Stimulated activated effector memory CD8-positive, alpha-beta T cell treated with anti-CD3 and anti-CD28 coated beads, Interleukin-12 subunit alpha, Interleukin-12 subunit beta, amount 100 ng/mL, for 72 hours (primary cell): ENCODE data around the gene LEMD3.
A peak's percentile ranks its signal among the peaks of the same experiment; 100 is the strongest.

Experiments used
- ATAC-seq: fragments of 150-1000 bp; cut with Tn5 transposase; 2 replicates; pipeline ENCODE4 v1.10.0; 2021
- DNase-seq, 2 donors: peaks; one replicate each; pipeline ENCODE4 v3.0.0; 2021 to 2022; ENCODE audit warnings: low spot score in 2 of 2
- H3K27ac Mint-ChIP-seq: one replicate; pipeline ENCODE4 v1.8.0; 2022; ENCODE audit warnings: mild to moderate bottlenecking, mixed read lengths
- H3K36me3 Mint-ChIP-seq: one replicate; pipeline ENCODE4 v1.8.0; 2022; ENCODE audit warnings: mild to moderate bottlenecking, mixed read lengths
- H3K4me1 Mint-ChIP-seq: one replicate; pipeline ENCODE4 v1.8.0; 2022; ENCODE audit warnings: mixed read lengths
- H3K4me3 Mint-ChIP-seq: one replicate; pipeline ENCODE4 v1.8.0; 2022; ENCODE audit warnings: mild to moderate bottlenecking, mixed read lengths
- H3K9me3 Mint-ChIP-seq: one replicate; pipeline ENCODE4 v1.8.0; 2022; ENCODE audit warnings: mixed read lengths

LEMD3 gene

DNA sequence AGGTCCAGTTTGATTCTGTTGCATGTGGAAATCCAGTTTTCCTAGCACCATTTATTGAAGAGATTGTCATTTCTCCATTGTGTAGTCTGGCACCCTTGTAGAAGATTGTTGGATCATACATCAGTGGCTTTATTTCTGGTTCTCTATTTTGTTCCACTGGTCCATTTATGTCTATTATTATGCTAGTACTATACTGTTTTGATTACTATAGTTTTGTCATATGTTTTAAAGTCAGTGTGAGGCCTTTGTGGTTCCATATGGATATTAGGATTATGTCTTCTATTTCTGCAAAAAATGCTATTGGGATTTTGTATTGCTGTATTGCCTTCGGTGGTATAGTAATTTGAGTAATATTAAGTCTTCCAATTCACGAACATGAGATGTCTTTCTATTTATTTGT lies 51.4 kb downstream of the LEMD3 start:
- no peak overlapping the region for H3K27ac Mint-ChIP-seq
- DNase-seq (no peak), ATAC-seq (no peak)
- no peak overlapping the region for H3K4me3 Mint-ChIP-seq
- H3K36me3 Mint-ChIP-seq = peaks cover 74% of the 10 kb centered on the region
- peaks cover 14% of the 10 kb centered on the region for H3K4me1 Mint-ChIP-seq
- H3K9me3 Mint-ChIP-seq = peaks cover 9% of the 10 kb centered on the region

DNA sequence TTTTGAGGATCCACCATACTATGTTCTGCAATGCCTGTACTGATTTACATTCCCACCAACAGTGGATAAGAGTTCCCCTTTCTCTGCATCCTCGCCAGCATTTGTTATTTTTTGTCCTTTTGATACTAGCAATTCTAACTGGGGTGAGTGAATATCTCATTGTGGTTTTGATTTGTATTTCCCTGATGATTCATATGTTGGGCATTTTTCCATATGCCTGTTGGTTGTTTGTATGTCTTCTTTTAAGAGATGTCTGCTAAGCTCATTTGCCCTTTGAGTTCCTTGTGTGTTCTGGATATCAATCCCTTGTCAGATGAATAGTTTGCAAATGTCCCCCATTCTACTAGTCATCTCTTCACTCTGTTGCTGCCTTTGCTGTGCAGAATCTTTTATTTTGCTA lies 60.1 kb downstream of the LEMD3 start:
- ATAC-seq (no peak), DNase-seq (no peak)
- Mint-ChIP-seq H3K36me3 (peaks cover 39% of the 10 kb centered on the region), H3K4me3 (no peak overlapping the region), H3K4me1 (peaks cover 26% of the 10 kb centered on the region), H3K27ac (no peak overlapping the region), H3K9me3 (peaks cover 16% of the 10 kb centered on the region)

DNA sequence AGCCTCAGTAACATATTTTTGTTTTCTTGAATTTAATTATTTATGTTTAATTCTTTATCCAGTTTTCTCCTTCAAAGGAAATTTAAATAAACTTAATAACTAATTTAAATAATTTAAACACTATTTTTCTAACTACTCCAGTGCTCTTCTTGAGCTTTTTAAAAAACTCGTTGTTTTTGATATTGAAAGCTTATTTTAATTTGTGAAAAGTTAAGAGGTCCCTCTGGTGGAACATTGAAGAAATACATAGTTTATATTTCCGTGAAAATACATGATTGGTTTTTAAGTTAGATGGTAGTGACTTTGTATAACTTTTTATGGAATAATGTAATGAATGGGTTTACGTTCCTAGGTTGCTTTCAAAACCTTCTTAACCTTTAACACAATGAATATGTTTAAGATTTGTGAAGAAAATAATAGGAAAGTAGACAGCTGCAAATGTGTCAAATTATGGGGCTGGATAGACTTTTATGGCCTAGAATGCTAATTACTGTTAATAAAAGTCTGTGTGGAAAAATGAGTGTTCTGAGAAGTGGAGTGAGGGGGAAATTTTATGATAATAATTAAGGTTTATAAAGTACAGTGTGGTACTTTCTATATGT lies 63.2 kb downstream of the LEMD3 start:
- ATAC-seq (no peak), DNase-seq (no peak)
- H3K9me3 Mint-ChIP-seq = peaks cover 12% of the 10 kb centered on the region
- H3K27ac Mint-ChIP-seq = peak overlapping the region; percentile 21
- H3K36me3 Mint-ChIP-seq = peaks cover 25% of the 10 kb centered on the region
- no peak overlapping the region for H3K4me3 Mint-ChIP-seq
- peaks cover 14% of the 10 kb centered on the region for H3K4me1 Mint-ChIP-seq

DNA sequence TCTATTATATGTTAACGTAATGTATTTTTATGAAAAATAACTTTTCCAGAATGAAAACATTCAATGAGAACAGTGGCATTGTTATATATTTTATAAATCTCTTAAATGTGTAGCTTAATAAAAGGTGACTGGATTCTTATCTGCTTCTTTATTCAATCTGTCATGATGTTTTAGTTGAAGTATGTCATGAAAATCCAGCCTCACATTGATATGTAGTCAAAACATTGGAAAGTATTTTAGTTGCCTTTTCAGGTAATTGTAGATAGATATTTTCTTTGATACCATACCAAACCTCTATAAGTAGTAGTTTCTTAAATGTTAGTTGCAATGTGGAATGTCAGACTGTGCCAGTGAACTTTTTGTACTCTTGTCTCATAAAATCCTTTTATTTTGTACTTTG lies 67.8 kb downstream of the LEMD3 start:
- Mint-ChIP-seq H3K36me3 (peaks cover 46% of the 10 kb centered on the region), H3K27ac (no peak overlapping the region), H3K9me3 (no peaks in the 10 kb centered on the region), H3K4me3 (no peak overlapping the region), H3K4me1 (peaks cover 6% of the 10 kb centered on the region)
- ATAC-seq = no peak
- no peak for DNase-seq

DNA sequence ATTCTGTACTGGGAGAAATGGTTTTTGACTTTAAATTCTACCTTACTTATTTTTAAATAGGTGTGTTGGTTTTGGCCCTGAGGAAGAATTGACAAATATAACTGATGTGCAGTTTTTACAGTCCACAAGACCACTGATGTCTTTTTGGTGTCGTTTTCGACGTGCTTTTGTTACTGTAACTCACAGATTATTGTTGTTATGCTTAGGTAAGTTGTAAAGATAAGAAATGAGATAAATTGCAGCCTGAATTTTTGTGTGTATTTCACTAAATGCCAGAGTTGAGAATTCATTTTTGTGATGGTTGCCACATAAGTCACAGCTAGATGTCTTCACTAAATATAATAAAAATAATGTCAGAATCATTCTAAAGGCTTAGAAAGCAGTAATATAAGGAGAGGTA lies 69.2 kb downstream of the LEMD3 start:
- peaks cover 61% of the 10 kb centered on the region for H3K36me3 Mint-ChIP-seq
- no peak overlapping the region for H3K4me3 Mint-ChIP-seq
- no peaks in the 10 kb centered on the region for H3K9me3 Mint-ChIP-seq
- ATAC-seq (no peak), DNase-seq (no peak)
- H3K4me1 Mint-ChIP-seq = no peaks in the 10 kb centered on the region
- H3K27ac Mint-ChIP-seq = peak overlapping the region; percentile 10

DNA sequence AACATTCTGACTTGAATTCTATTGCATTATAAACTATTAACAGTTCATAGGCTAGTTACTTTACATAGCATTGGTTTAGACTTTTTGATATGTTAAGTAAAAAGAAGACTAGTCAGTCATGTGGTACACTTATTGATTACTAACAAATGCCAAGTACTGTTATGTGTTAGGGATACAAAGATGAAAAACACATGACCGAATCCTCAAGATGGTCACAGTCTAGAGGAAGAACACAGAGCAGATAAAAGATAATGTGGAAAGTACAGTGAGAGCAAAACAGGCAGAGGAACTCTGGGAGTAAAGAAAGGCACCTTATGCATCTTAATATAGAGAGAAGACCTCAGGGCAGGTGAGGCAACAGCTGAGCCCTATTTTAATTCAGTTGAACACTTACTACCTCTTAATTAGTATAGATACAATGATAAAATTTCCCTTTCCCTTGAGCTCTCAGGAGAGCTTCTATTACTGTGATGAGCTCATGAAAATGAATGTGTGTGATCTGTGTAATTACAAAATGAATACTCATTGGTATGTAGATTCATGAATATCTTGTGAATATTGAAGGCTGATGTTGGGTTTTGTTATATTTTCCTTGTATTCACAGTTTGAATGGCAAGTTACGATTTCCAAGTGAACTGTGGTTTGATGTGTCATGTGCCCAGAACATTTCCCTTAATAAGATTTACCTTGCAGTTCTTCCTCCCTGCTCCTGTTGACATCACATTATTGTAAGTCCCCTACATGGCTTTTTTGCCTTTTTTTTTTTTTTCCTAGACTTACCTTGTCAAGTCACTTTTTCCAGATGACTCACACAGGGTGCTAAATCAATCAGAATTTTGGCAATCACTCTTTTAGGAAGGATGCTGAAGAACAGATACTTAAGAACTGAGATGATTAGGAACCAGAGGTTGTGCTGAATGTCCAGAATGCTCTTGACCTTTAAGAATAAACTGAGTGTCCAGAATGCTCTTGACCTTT lies 79.6 kb downstream of the LEMD3 start:
- H3K27ac Mint-ChIP-seq = peak overlapping the region; percentile 26
- DNase-seq (no peak), ATAC-seq (peak; percentile 84)
- peaks cover 14% of the 10 kb centered on the region for H3K4me1 Mint-ChIP-seq
- peaks cover 36% of the 10 kb centered on the region for H3K36me3 Mint-ChIP-seq
- H3K4me3 Mint-ChIP-seq = no peak overlapping the region
- no peaks in the 10 kb centered on the region for H3K9me3 Mint-ChIP-seq

DNA sequence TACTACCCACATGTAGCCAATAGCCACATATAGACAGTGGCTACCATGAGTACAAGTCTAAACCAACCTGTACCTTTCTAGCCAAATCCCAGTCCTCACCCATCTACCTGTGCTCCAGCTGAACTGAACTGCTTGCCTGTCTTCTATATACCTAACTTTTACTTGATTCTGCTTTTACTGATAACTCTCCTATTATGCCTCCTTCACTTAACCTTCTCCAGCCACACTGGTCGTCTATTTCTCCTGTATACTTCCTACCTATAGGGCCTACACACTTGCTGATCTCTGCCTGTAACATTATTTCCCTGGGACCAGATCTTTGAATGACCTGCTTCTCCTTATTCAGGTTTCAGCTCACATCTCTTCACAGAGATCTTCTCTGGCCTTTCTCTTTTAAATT lies 83.1 kb downstream of the LEMD3 start:
- ATAC-seq (no peak), DNase-seq (no peak)
- H3K27ac Mint-ChIP-seq = no peak overlapping the region
- no peaks in the 10 kb centered on the region for H3K9me3 Mint-ChIP-seq
- peaks cover 14% of the 10 kb centered on the region for H3K4me1 Mint-ChIP-seq
- peaks cover 5% of the 10 kb centered on the region for H3K36me3 Mint-ChIP-seq
- H3K4me3 Mint-ChIP-seq = no peak overlapping the region

DNA sequence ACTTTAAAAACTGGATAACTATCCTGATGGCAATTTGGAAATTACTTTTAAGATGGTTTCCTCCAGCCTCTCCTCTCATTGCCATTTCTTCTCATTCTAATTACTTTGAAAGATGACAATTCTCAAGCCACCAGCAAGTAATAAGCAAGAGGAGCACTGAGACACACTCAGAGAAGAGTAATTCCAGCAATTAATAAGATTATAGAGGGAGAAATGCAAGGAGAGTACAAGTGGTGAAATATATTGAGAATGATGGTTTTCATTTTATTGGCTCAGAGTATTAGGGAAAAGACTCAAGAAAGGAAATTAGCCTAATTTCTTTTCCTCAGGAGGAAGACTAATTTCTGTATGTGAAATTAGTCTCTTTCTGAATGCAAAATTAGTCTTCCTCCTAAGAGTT lies 88.6 kb downstream of the LEMD3 start:
- H3K36me3 Mint-ChIP-seq = no peaks in the 10 kb centered on the region
- DNase-seq (no peak), ATAC-seq (no peak)
- no peaks in the 10 kb centered on the region for H3K4me1 Mint-ChIP-seq
- H3K9me3 Mint-ChIP-seq = no peaks in the 10 kb centered on the region
- H3K27ac Mint-ChIP-seq = no peak overlapping the region
- H3K4me3 Mint-ChIP-seq = no peak overlapping the region

DNA sequence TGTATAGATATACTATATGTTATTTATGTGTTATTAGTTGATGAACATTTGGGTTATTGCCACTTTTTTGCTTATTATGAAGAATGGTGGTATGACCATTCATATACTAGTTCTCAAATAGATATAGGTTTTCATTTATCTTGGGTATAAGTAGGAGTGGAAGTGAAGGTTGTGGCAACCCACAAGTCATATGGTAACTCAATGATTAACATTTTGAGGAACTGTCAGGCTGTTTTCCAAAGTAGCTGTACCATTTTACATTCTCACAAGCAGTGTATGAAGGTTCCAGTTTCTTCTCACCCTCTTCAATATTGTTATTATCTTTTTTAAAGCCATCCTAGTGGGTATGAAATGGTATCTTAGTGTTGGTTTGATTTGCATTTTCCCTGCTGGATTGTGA lies 90.1 kb downstream of the LEMD3 start:
- no peak for DNase-seq
- no peak for ATAC-seq
- H3K4me3 Mint-ChIP-seq = no peak overlapping the region
- H3K27ac Mint-ChIP-seq = no peak overlapping the region
- H3K36me3 Mint-ChIP-seq = no peaks in the 10 kb centered on the region
- H3K9me3 Mint-ChIP-seq = no peaks in the 10 kb centered on the region
- H3K4me1 Mint-ChIP-seq = no peaks in the 10 kb centered on the region

DNA sequence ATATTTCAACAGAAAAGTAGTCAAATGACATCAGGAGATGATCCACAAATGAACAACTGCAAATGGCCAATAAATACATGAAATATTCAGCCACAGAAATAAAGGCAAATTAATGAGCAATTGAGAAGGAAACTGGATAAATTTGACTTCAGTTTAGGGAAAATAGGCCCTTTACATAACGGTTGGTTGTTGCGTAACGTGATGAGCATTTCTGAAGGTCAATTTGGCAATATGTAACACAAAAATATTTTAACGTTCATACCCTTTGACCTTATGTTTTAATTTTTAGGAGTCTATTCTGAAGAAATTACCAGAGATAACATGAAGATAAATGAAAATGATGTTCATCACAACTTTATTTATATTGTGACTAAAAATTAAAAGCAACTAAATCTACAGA lies 94.4 kb downstream of the LEMD3 start:
- DNase-seq (no peak), ATAC-seq (no peak)
- Mint-ChIP-seq H3K36me3 (no peaks in the 10 kb centered on the region), H3K9me3 (no peaks in the 10 kb centered on the region), H3K27ac (no peak overlapping the region), H3K4me3 (no peak overlapping the region), H3K4me1 (no peaks in the 10 kb centered on the region)

DNA sequence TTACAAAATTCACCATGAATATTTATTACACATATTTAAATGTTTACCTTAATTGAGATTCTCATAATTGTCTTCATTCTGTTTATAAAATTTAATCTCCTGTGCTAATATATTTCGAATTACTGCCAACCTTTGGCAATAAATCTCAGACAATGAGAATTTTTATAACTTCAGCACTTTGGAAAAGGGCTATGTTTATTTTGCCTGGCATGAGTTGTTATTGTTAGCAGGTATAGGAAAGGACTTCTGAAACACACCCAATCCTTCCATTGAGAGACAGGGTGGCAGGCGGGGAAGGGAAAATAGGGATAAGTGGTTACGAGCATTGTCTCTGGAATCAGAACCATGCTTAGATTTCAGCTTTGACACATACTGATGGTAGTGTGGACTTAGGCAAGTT lies 97.0 kb downstream of the LEMD3 start:
- H3K36me3 Mint-ChIP-seq = no peaks in the 10 kb centered on the region
- H3K9me3 Mint-ChIP-seq = no peaks in the 10 kb centered on the region
- no peak for ATAC-seq
- DNase-seq = no peak
- no peak overlapping the region for H3K4me3 Mint-ChIP-seq
- no peak overlapping the region for H3K27ac Mint-ChIP-seq
- no peaks in the 10 kb centered on the region for H3K4me1 Mint-ChIP-seq

DNA sequence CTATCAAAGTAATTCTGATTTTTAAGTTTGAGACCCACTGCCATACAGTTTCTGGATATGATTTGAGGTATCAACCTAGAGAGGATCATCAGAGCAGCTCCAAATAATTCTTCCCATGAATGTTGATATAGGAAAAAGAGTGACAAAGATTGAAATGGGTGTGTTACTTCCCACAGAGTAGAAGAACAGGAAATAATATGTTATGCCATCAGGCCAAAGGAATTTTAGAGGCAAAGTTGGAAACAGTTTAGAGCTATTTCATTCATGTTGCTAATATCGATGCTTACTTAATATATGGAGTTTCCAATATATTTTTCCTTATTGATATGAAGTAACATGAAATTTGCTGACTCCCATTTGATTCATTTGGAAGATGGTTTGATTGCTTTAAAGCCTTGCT lies 100.2 kb downstream of the LEMD3 start:
- DNase-seq (no peak), ATAC-seq (no peak)
- no peaks in the 10 kb centered on the region for H3K9me3 Mint-ChIP-seq
- H3K36me3 Mint-ChIP-seq = no peaks in the 10 kb centered on the region
- no peaks in the 10 kb centered on the region for H3K4me1 Mint-ChIP-seq
- H3K4me3 Mint-ChIP-seq = no peak overlapping the region
- H3K27ac Mint-ChIP-seq = no peak overlapping the region

DNA sequence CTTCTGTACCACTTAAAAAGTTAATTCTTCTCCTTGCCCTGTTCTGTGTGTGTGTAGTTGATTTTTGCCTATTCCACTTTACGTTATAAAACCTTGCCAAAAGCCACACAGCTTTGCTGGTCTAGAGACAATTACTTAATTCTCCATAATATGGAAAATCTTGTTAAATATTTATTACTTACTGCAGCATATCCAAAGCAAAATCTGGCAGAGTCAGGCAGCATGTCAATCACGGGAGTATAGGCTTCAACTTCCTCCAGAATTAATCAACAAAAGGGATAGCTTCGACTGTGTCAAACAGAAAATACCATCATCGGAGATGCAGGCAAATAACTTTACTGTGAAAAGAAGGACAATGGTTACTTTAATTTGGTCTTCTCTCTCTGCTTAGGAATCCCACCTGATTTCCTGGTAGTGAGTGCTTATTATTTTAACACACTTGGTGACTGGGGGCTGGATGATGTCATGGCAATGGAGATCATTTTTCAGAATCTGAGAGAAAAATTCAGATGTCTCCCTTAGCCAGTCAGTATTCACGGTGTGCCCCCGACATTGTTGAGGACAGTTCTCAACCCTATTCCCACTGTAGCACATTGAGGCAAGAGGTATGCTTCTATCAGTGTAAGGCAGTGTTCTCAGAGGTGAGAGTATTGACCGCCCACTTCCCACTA lies 105.4 kb downstream of the LEMD3 start:
- peaks cover 5% of the 10 kb centered on the region for H3K4me1 Mint-ChIP-seq
- no peak for DNase-seq
- no peak overlapping the region for H3K4me3 Mint-ChIP-seq
- H3K9me3 Mint-ChIP-seq = no peaks in the 10 kb centered on the region
- ATAC-seq = no peak
- H3K36me3 Mint-ChIP-seq = no peaks in the 10 kb centered on the region
- H3K27ac Mint-ChIP-seq = no peak overlapping the region

DNA sequence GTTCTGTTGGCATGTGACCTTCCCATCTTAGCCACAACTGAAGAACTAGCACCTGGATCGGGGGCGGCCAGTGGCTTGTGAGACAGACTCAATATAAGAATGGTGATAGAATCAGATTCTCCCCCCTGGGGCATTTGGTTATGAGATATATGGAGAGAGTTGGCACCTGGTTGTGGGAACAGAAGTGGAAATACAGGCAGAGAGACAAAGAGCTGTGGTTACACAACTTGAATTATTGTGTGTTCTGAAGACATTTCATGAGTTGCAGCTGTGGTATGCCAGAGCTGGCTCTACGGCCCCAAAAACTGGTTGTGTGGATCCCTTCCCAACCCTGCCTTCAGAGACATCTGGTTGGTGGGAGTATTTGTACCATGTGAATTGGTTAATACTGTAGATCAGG lies 106.2 kb downstream of the LEMD3 start:
- Mint-ChIP-seq H3K27ac (no peak overlapping the region), H3K9me3 (no peaks in the 10 kb centered on the region), H3K4me3 (no peak overlapping the region), H3K36me3 (no peaks in the 10 kb centered on the region), H3K4me1 (peaks cover 5% of the 10 kb centered on the region)
- DNase-seq (no peak), ATAC-seq (no peak)

DNA sequence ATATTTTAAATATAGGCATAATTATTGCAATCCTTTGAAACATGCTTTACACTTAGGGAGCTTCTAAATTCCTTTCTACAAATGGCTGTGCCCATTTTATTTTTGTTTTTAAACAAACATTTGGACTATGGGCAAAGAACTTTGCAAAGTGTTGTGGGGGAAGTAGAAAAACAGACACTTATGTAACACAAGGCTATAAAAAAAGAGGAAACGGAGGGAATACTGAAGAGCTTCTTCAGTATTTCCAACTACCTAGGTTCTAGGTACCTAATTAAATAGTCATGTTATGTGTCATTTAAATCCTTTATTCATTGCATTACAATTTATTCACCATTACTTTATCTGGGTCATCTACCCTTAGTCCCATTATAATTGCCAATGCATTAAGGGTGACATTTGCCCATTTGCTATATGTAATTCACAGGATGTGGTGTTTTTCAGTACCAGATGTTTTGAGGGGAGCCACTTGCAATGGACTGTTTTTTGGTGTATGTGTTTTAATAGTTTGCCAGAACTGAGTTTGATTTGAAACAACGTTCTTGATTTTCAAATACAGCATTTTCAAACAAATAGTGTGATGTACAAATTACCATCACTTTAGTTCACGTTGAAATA lies 107.6 kb downstream of the LEMD3 start:
- H3K27ac Mint-ChIP-seq = no peak overlapping the region
- no peak for ATAC-seq
- H3K36me3 Mint-ChIP-seq = no peaks in the 10 kb centered on the region
- no peak overlapping the region for H3K4me3 Mint-ChIP-seq
- H3K4me1 Mint-ChIP-seq = peaks cover 5% of the 10 kb centered on the region
- no peak for DNase-seq
- no peaks in the 10 kb centered on the region for H3K9me3 Mint-ChIP-seq
